Nephron (organoid): ENCODE results near the gene HERPUD1.

Source experiments
- H3K27ac Mint-ChIP-seq, 3 experiments: 2 replicates each; pipeline ENCODE4 v1.8.0; 2020; ENCODE audit warnings: mixed read lengths in 3 of 3, mild to moderate bottlenecking in 2 of 3, moderate library complexity in 1 of 3
- H3K27me3 Mint-ChIP-seq: 2 replicates; pipeline ENCODE4 v1.8.0; 2021; ENCODE audit warnings: low read depth, mild to moderate bottlenecking, moderate library complexity, mixed read lengths
- H3K36me3 Mint-ChIP-seq: 2 replicates; pipeline ENCODE4 v1.8.0; 2020; ENCODE audit warnings: low read depth, mixed read lengths
- H3K4me1 Mint-ChIP-seq: 2 replicates; pipeline ENCODE4 v1.8.0; 2020; ENCODE audit warnings: mixed read lengths
- H3K4me3 Mint-ChIP-seq, 3 experiments: 2 replicates each; pipeline ENCODE4 v1.8.0; 2020; ENCODE audit warnings: mild to moderate bottlenecking in 3 of 3, mixed read lengths in 3 of 3, moderate library complexity in 2 of 3
- H3K9me3 Mint-ChIP-seq: 2 replicates; pipeline ENCODE4 v1.8.0; 2020; ENCODE audit warnings: mixed read lengths
- CTCF ChIP-seq, 3 experiments: fragments of 200-600 bp; sonication (generic); IDR thresholded peaks; one replicate each; pipeline ENCODE4 v1.5.0; 2021; ENCODE audit warnings: antibody characterized with exemption in 3 of 3; ENCODE audit not compliant: unreplicated experiment in 3 of 3

HERPUD1 gene

GRCh38 chr16:56886296-56886695 is 45.6 kb upstream of the HERPUD1 start:
- no peaks in the 10 kb centered on the region for H3K9me3 Mint-ChIP-seq
- no peaks in the 10 kb centered on the region for H3K36me3 Mint-ChIP-seq
- H3K4me1 Mint-ChIP-seq = no peaks in the 10 kb centered on the region
- H3K27ac Mint-ChIP-seq = no peak overlapping the region
- no peak overlapping the region for H3K4me3 Mint-ChIP-seq
- no peak for TF ChIP-seq CTCF (IDR thresholded peaks at IDR 0.05; ENCODE audit: unreplicated experiment in 3 of 3)
- H3K27me3 Mint-ChIP-seq = peaks cover 3% of the 10 kb centered on the region

DNA sequence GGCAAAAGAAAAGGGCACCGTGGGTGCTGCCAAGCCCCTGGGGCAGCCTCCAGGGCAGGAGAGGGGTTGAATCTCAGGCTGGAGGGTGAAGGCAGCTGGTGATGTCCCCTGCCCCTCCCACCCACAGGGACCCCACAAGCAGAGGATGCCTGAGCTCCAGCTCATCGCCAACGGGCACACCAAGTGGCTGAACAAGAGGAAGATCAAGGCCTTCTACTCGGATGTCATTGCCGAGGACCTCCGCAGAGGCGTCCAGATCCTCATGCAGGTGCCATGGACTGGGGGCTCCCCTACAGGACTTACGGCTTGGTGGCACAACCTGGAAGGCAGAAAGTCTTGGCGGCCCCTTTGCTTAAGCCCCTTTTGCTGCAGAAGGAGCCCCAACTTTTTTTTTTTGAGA is 45.1 kb upstream of the HERPUD1 start:
- Mint-ChIP-seq H3K9me3 (no peaks in the 10 kb centered on the region), H3K4me1 (no peaks in the 10 kb centered on the region), H3K27ac (no peak overlapping the region), H3K4me3 (no peak overlapping the region), H3K36me3 (no peaks in the 10 kb centered on the region), H3K27me3 (peaks cover 3% of the 10 kb centered on the region)
- no peak for TF ChIP-seq CTCF (IDR thresholded peaks at IDR 0.05; ENCODE audit: unreplicated experiment in 3 of 3)

DNA sequence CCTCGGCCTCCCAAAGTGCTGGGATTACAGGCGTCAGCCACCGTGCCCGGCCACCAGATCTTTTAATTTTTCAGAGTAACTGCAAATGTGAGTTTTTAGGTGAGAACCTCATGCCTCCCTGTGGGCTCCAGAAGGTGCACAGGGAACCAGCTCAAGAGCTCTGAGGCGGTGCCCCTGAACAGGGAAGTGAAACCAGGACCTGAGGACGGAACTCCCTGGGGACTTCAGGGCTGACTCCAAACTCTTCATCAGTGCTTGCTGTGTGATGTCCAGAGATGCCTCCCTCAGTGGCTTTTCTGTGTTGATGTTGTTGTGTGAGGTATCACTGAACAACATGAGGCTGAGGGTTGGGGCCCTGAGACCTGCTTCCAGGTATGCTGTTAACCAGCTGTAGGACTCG is 43.1 kb upstream of the HERPUD1 start:
- Mint-ChIP-seq H3K9me3 (no peaks in the 10 kb centered on the region), H3K36me3 (no peaks in the 10 kb centered on the region), H3K4me3 (no peak overlapping the region), H3K27ac (no peak overlapping the region), H3K27me3 (peaks cover 3% of the 10 kb centered on the region), H3K4me1 (no peaks in the 10 kb centered on the region)
- TF ChIP-seq CTCF (IDR thresholded peaks at IDR 0.05; ENCODE audit: unreplicated experiment in 3 of 3) = no peak

DNA sequence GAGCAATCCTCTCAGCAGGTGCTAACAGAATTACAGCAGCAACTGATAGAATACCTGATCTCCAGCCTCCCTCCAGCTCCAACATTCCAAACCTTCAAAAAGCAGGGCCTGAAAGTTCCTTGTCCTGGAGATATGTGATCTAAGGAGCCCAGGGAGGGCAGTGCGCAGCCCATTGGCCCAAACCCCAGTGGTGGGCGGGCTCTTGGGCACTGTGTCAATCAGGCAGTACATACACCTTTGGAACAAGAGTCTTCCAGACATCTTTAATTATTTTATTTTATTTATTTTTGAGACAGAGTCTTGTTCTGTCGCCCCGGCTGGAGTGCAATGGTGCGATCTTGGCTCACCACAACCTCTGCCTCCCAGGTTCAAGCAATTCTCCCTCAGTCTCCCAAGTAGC is 42.7 kb upstream of the HERPUD1 start:
- peaks cover 3% of the 10 kb centered on the region for H3K27me3 Mint-ChIP-seq
- H3K27ac Mint-ChIP-seq = no peak overlapping the region
- H3K4me1 Mint-ChIP-seq = no peaks in the 10 kb centered on the region

DNA sequence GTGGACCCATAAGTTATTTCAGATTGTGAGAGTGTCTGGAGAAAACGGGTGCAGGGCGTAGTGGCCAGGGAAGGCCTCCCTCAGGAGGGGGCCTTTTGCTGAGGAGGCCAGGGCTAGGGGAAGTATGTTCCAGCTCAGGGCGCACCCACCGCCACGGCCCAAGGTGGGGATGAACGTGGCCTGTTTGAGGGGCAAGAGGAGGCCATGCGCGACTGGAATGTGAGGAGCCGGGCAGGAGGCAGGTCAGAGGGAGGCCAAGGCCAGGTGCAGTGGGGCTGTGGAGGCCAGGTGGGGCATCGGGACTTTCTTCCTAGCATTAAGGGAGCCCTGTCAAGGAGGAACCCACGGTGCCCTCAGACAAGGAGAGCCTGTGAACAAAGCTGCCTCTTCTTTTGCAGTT is 40.3 kb upstream of the HERPUD1 start:
- H3K4me1 Mint-ChIP-seq = no peaks in the 10 kb centered on the region
- no peaks in the 10 kb centered on the region for H3K36me3 Mint-ChIP-seq
- H3K27ac Mint-ChIP-seq = no peak overlapping the region
- H3K27me3 Mint-ChIP-seq = peaks cover 3% of the 10 kb centered on the region
- H3K9me3 Mint-ChIP-seq = no peaks in the 10 kb centered on the region
- no peak for TF ChIP-seq CTCF (IDR thresholded peaks at IDR 0.05; ENCODE audit: unreplicated experiment in 3 of 3)
- no peak overlapping the region for H3K4me3 Mint-ChIP-seq

More for the DNA sequence above, 42.7 kb upstream of the HERPUD1 start:
- no peaks in the 10 kb centered on the region for H3K36me3 Mint-ChIP-seq
- no peak for TF ChIP-seq CTCF (IDR thresholded peaks at IDR 0.05; ENCODE audit: unreplicated experiment in 3 of 3)
- no peak overlapping the region for H3K4me3 Mint-ChIP-seq
- no peaks in the 10 kb centered on the region for H3K9me3 Mint-ChIP-seq

DNA sequence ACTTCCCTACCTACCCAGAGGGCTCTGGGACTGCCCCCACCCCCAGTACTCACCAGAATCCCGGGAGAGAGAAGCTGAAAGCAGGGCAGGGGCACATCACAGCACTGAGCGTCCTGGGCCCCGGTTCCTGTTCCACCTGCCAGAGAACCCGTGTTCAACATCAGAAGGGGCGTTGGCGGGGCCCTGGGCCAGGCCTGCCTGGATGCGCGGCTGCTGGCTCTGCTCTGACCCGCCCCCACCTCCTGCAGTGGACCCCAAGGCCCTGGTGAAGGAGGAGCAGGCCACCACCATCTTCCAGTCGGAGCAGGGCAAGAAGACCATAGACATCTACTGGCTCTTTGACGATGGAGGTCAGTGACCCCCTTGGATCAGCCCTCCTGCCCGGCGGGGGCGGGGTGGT is 39.2 kb upstream of the HERPUD1 start:
- no peak for TF ChIP-seq CTCF (IDR thresholded peaks at IDR 0.05; ENCODE audit: unreplicated experiment in 3 of 3)
- Mint-ChIP-seq H3K4me3 (no peak overlapping the region), H3K36me3 (no peaks in the 10 kb centered on the region), H3K9me3 (no peaks in the 10 kb centered on the region), H3K4me1 (no peaks in the 10 kb centered on the region), H3K27ac (no peak overlapping the region), H3K27me3 (peaks cover 2% of the 10 kb centered on the region)
